ENCODE data around the gene COA1. TPM values are rescaled to one million over a fixed set of nuclear protein-coding genes. Genes with fewer than 3 reads are reported as not detected.

The COA1 gene
- total and polyA plus RNA-seq, 2 donors (not counting 1 experiment from before 2014, with no cell fraction given) = 28.7 to 72.7 TPM

DNA sequence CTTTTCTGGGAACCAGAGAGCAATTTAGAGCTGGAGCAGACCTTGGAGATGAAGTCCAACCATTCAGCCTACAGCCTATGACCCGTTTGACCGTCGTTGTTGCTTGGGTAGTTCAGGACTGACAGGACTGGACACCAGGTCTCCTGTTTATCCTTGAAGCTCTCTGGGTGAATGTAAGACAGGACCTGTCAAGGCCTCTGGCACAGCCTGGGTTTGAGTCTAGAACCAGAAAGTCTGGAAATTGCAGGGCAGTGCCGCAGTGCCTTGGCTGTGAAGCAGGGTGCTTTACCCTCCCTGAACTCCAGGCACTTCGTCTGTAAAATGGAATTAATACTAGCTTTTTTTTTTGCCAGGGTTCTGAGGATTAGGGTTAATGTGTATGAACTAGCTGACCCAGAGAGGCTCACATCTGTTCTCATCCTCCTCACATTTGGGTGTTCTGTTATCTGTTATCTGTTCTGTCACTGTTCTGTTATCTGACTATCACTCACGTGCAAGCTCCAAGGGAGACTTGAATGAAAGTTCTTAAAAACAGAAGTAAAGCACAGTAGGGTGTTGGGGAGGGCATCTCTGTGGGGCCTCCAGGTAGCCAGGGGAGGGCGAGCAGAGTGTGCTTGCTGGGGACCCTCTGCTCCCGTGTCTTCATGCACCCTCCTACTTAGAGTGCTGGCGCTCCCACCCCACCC lies 39.0 kb upstream of the COA1 start:
- intact Hi-C loops (cut with micrococcal nuclease) = no loop called here
- ChIA-PET POLR2A (no interaction called here), CTCF (no interaction called here)
- Histone ChIP-seq H3K4me1 (ENCODE audit: control insufficient read depth in 2 of 2, insufficient read depth in 2 of 2, low read length in 2 of 2) (peaks cover 9 to 15% of the 10 kb centered on the region in 2 donors), H3K36me3 (replicated peaks in 1 of 2; ENCODE audit: control extremely low read depth in 1 of 2, control insufficient read depth in 1 of 2, extremely low read depth in 1 of 2, insufficient read depth in 2 of 2, low read length in 1 of 2) (no peaks in the 10 kb centered on the region), H4K20me1 (ENCODE audit: control insufficient read depth, insufficient read depth, low read length, poor library complexity, severe bottlenecking) (no peaks in the 10 kb centered on the region), H2AFZ (ENCODE audit: insufficient read depth, low read depth, low read length, poor library complexity, severe bottlenecking) (no peak overlapping the region), H3K4me2 (replicated peaks; ENCODE audit: low read depth, low read length, poor library complexity, severe bottlenecking) (no peak overlapping the region), H3K9me3 (ENCODE audit: control extremely low read depth in 1 of 3, control insufficient read depth in 2 of 3, insufficient read depth in 1 of 3, low read length in 2 of 3) (no peaks in the 10 kb centered on the region), H3K27ac (ENCODE audit: low read length in 2 of 2) (no peak overlapping the region), H3K27me3 (replicated peaks in 1 of 4; ENCODE audit: control extremely low read depth in 1 of 4, control insufficient read depth in 3 of 4, insufficient read depth in 4 of 4, low read length in 3 of 4) (no peaks in the 10 kb centered on the region), H3K4me3 (ENCODE audit: control extremely low read depth in 1 of 5, extremely low read depth in 1 of 5, insufficient read depth in 1 of 5, low read depth in 2 of 5, low read length in 4 of 5) (no peak overlapping the region), H3K79me2 (ENCODE audit: control insufficient read depth, insufficient read depth, low read length) (no peaks in the 10 kb centered on the region), H3K9ac (ENCODE audit: low read length) (no peak overlapping the region)
- Mint-ChIP-seq H3K4me3 (no peak overlapping the region), H3K27me3 (no peaks in the 10 kb centered on the region), H3K27ac (no peak overlapping the region), H3K4me1 (peaks cover 16% of the 10 kb centered on the region), H3K9me3 (ENCODE audit: insufficient read depth) (no peaks in the 10 kb centered on the region)
- WGBS (ENCODE audit: insufficient coverage) = 98% methylated on average over 5 of the region's 9 CpGs
- DNase-seq (no peak), ATAC-seq (ENCODE audit: low read depth) (no peak)
- TF ChIP-seq, protein P1, sequence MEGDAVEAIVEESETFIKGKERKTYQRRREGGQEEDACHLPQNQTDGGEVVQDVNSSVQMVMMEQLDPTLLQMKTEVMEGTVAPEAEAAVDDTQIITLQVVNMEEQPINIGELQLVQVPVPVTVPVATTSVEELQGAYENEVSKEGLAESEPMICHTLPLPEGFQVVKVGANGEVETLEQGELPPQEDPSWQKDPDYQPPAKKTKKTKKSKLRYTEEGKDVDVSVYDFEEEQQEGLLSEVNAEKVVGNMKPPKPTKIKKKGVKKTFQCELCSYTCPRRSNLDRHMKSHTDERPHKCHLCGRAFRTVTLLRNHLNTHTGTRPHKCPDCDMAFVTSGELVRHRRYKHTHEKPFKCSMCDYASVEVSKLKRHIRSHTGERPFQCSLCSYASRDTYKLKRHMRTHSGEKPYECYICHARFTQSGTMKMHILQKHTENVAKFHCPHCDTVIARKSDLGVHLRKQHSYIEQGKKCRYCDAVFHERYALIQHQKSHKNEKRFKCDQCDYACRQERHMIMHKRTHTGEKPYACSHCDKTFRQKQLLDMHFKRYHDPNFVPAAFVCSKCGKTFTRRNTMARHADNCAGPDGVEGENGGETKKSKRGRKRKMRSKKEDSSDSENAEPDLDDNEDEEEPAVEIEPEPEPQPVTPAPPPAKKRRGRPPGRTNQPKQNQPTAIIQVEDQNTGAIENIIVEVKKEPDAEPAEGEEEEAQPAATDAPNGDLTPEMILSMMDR (IDR thresholded peaks at IDR 0.05) = no peak
- no peak for TF ChIP-seq EZH2 (IDR thresholded peaks at IDR 0.05; ENCODE audit: borderline replicate concordance, insufficient read depth, low read depth, low read length, poor library complexity, severe bottlenecking)

DNA sequence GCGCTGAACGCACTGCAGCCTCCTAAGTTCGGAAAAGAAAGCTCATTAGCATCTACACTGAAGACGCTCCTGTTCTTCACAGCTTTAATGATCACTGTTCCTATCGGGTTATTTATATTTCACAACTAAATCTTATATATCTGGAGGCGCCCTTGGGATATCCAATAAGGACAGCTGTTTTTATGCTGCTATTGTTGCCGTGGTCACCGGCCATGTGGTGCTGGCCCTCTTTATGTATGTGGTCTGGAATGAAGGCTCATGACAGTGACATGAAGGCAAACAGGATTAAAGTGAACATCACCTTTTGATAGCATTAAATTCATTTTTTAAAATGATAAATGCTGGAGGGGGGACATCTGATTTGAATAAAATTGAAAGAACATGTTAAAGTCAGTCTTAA lies 38.0 kb upstream of the COA1 start:
- no peaks in the 10 kb centered on the region for H3K27me3 ChIP-seq (replicated peaks in 1 of 4; ENCODE audit: control extremely low read depth in 1 of 4, control insufficient read depth in 3 of 4, insufficient read depth in 4 of 4, low read length in 3 of 4)
- H3K4me2 ChIP-seq (replicated peaks; ENCODE audit: low read depth, low read length, poor library complexity, severe bottlenecking) = no peak overlapping the region
- H3K4me3 Mint-ChIP-seq = no peak overlapping the region
- no peak overlapping the region for H3K9ac ChIP-seq (ENCODE audit: low read length)
- H3K27ac Mint-ChIP-seq = no peak overlapping the region
- WGBS (ENCODE audit: insufficient coverage) = 98% methylated on average over 7 of the region's 8 CpGs
- DNase-seq = no peak
- H3K4me1 ChIP-seq (ENCODE audit: control insufficient read depth in 2 of 2, insufficient read depth in 2 of 2, low read length in 2 of 2) = peaks cover 9 to 15% of the 10 kb centered on the region in 2 donors
- no peak overlapping the region for H3K4me3 ChIP-seq (ENCODE audit: control extremely low read depth in 1 of 5, extremely low read depth in 1 of 5, insufficient read depth in 1 of 5, low read depth in 2 of 5, low read length in 4 of 5)
- intact Hi-C loops (cut with micrococcal nuclease) = no loop called here
- no peaks in the 10 kb centered on the region for H3K9me3 Mint-ChIP-seq (ENCODE audit: insufficient read depth)
- ChIA-PET POLR2A (no interaction called here), CTCF (interaction anchor here (1.2 kb wide), 1 partner anchor 8 kb away, joined by 3 read pairs; no protein-coding TSS in a partner anchor)
- H3K4me1 Mint-ChIP-seq = peaks cover 22% of the 10 kb centered on the region
- H3K27ac ChIP-seq (ENCODE audit: low read length in 2 of 2) = no peak overlapping the region
- no peaks in the 10 kb centered on the region for H3K79me2 ChIP-seq (ENCODE audit: control insufficient read depth, insufficient read depth, low read length)
- no peaks in the 10 kb centered on the region for H3K36me3 ChIP-seq (replicated peaks in 1 of 2; ENCODE audit: control extremely low read depth in 1 of 2, control insufficient read depth in 1 of 2, extremely low read depth in 1 of 2, insufficient read depth in 2 of 2, low read length in 1 of 2)
- ATAC-seq (ENCODE audit: low read depth) = no peak
- no peak overlapping the region for H2AFZ ChIP-seq (ENCODE audit: insufficient read depth, low read depth, low read length, poor library complexity, severe bottlenecking)
- H4K20me1 ChIP-seq (ENCODE audit: control insufficient read depth, insufficient read depth, low read length, poor library complexity, severe bottlenecking) = no peaks in the 10 kb centered on the region
- TF ChIP-seq EZH2 (IDR thresholded peaks at IDR 0.05; ENCODE audit: borderline replicate concordance, insufficient read depth, low read depth, low read length, poor library complexity, severe bottlenecking) = no peak
- H3K9me3 ChIP-seq (ENCODE audit: control extremely low read depth in 1 of 3, control insufficient read depth in 2 of 3, insufficient read depth in 1 of 3, low read length in 2 of 3) = no peaks in the 10 kb centered on the region
- H3K27me3 Mint-ChIP-seq = no peaks in the 10 kb centered on the region
